NCI-H510A (cell line): Measurements from ENCODE around the gene MAML2.

ENCODE experiments used
- DNase-seq: peaks from one replicate; lab custom pipeline; 2025; lab: John Stamatoyannopoulos, UW

The MAML2 gene

GRCh38 chr11:96207459-96208449 is 135.2 kb downstream of the MAML2 start:
- no peak for DNase-seq

GRCh38 chr11:96206955-96207354 is 136.0 kb downstream of the MAML2 start:
- no peak for DNase-seq

GRCh38 chr11:96205460-96205809 is 137.6 kb downstream of the MAML2 start:
- DNase-seq, result no peak

GRCh38 chr11:96204721-96205459 is 138.1 kb downstream of the MAML2 start:
- no peak for DNase-seq

- no peak for DNase-seq
These were observed 138.7 kb downstream of the MAML2 start for GRCh38 chr11:96204366-96204659.

- no peak for DNase-seq
These were observed 139.2 kb downstream of the MAML2 start for GRCh38 chr11:96203567-96204365.

- no peak for DNase-seq
These were observed 142.8 kb downstream of the MAML2 start for GRCh38 chr11:96200243-96200642.

- DNase-seq, result no peak
These were observed 143.4 kb downstream of the MAML2 start for GRCh38 chr11:96199563-96200025.

- no peak for DNase-seq
These were observed 144.9 kb downstream of the MAML2 start for GRCh38 chr11:96197801-96198701.

GRCh38 chr11:96197103-96197502 is 145.9 kb downstream of the MAML2 start:
- DNase-seq, result no peak

GRCh38 chr11:96196181-96196662 is 146.8 kb downstream of the MAML2 start:
- DNase-seq, result no peak

GRCh38 chr11:96195671-96196070 is 147.3 kb downstream of the MAML2 start:
- DNase-seq, result no peak

GRCh38 chr11:96194581-96195374 is 148.2 kb downstream of the MAML2 start:
- DNase-seq, result no peak

GRCh38 chr11:96193745-96194443 is 149.1 kb downstream of the MAML2 start:
- no peak for DNase-seq

- no peak for DNase-seq
These were observed 151.2 kb downstream of the MAML2 start for GRCh38 chr11:96191752-96192151.

- DNase-seq, result no peak
These were observed 153.6 kb downstream of the MAML2 start for GRCh38 chr11:96189351-96189750.

- no peak for DNase-seq
These were observed 154.6 kb downstream of the MAML2 start for GRCh38 chr11:96188243-96189006.

GRCh38 chr11:96187822-96188221 is 155.2 kb downstream of the MAML2 start:
- no peak for DNase-seq

- DNase-seq, result no peak
These were observed 156.2 kb downstream of the MAML2 start for GRCh38 chr11:96186806-96187205.
